ENCODE results near the gene BBIP1.

GRCh38 chr10:110963162-110963561 is 44.2 kb upstream of the BBIP1 start:
- TF ChIP-seq, protein P1, sequence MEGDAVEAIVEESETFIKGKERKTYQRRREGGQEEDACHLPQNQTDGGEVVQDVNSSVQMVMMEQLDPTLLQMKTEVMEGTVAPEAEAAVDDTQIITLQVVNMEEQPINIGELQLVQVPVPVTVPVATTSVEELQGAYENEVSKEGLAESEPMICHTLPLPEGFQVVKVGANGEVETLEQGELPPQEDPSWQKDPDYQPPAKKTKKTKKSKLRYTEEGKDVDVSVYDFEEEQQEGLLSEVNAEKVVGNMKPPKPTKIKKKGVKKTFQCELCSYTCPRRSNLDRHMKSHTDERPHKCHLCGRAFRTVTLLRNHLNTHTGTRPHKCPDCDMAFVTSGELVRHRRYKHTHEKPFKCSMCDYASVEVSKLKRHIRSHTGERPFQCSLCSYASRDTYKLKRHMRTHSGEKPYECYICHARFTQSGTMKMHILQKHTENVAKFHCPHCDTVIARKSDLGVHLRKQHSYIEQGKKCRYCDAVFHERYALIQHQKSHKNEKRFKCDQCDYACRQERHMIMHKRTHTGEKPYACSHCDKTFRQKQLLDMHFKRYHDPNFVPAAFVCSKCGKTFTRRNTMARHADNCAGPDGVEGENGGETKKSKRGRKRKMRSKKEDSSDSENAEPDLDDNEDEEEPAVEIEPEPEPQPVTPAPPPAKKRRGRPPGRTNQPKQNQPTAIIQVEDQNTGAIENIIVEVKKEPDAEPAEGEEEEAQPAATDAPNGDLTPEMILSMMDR (IDR thresholded peaks at IDR 0.05; ENCODE audit: borderline replicate concordance, extremely low read depth, low read length, poor library complexity, severe bottlenecking): no peak
- no peak for TF ChIP-seq EZH2 (IDR thresholded peaks at IDR 0.05; ENCODE audit: borderline replicate concordance, low read depth, low read length, severe bottlenecking)

Measured in DND-41 (cell line).